ENCODE measurements around the gene VCX.

The VCX gene

DNA sequence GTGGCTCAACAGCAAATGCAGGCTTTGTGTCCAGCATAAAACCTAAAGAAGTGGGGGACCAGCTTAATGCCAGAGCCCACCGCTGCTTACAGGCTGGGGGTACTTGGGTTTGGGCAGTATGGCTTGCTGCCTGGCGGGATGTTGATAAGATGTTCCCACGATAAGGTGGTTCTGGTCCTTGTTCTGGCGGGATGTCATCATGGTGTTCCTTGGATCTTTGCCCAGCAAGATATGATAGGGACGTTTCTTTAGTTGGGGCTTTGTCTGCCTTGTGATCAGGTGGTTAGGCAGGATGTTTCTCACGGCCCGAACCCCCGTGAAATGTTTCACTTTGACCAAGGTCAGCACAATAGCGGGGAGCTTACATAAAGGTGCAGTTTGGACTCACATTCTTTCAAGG lies 49.0 kb downstream of the VCX start:
- Histone ChIP-seq H3K4me3 (ENCODE audit: extremely low read depth, insufficient read depth, low read length, poor library complexity, severe bottlenecking) (no peak overlapping the region), H3K27ac (ENCODE audit: low read depth, low read length, severe bottlenecking) (no peak overlapping the region), H3K36me3 (ENCODE audit: control insufficient read depth, insufficient read depth, low read length) (no peaks in the 10 kb centered on the region), H3K9me3 (ENCODE audit: control insufficient read depth, low read length) (no peaks in the 10 kb centered on the region), H3K4me1 (ENCODE audit: control insufficient read depth, insufficient read depth, low read length, poor library complexity, severe bottlenecking) (no peaks in the 10 kb centered on the region)
- WGBS, 2 experiments (ENCODE audit: insufficient coverage in 2 of 2) = 92 to 100% methylated on average over 2 to 5 of the region's 9 CpGs
